ENCODE data around the gene LENG9.
"Not testable (repeated sequence)": the region's sequence is repeated elsewhere in the genome, so short reads cannot be mapped to it uniquely, and the experiment has no call there.

The LENG9 gene

DNA sequence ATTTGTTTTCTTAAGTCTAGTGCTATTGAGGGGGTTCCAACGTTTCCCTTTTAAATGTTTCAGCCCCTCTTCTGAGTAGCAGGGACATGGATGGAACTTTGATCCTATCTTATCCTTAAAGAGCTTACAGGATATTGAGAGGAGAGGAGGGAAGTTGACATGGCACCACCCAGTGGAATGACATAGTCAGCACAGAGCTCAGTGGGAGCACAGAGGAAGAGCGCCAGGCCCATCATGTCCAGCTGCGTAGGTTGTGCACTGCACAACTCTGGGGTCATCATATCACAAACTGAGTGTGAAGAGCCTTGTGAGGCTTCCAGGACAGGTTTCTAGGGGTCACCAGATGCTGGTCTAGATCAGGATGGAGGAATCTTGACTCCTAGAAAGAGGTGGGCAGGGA, 14.1 kb upstream of the LENG9 start:
- DNase-seq: no peak

- DNase-seq: no peak
Measured at GRCh38 chr19:54475706-54476105, 12.1 kb upstream of the LENG9 start.

- no peak for DNase-seq
Measured at GRCh38 chr19:54473892-54474372, 10.4 kb upstream of the LENG9 start.

- DNase-seq: no peak
Measured at GRCh38 chr19:54473071-54473891, 9.7 kb upstream of the LENG9 start, which contains the start of gene CDC42EP5. Gene CDC42EP5 (minus strand): TSS chr19:54473296. CDS start chr19:54465547, 7,749 bp downstream.

DNA sequence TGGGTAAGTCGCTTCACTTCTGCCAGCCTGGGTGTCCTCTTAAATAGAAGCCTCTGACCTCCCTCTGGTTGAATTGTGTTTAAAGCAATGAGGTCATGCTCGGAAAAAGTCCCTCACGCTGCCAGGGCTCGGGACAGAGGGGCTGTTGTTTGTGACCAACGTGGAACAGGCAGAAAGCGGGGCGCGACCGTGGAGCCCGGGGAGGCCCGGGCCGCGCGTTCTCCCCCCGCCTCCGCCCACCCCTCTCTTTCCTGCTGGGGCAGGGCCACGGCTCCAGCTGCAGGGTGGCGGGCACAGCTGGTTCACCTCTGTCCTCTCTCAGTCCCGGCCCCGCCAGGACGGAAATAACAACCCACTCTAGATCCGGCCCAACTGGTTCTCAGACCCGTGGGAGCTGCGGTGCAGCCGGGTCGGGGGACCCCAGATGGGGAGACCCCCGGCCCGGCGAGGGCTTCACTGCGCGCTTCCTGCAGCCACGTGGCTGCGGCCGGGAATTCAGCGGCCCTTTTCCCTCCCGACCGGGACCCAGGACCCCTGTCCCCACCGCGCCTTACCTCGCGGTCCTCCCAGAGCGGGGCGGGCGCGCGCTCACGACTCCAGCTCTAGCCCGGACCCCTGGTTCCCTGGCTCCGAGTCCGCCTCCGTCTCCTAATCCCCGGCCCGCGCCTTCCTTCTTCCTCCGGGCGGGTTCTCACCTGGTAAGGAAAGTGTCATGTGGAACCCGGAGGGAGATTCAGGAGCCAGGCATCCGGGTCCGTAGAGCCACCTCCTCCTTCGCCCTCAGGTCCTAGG, 7.6 kb upstream of the LENG9 start:
- DNase-seq: no peak

DNA sequence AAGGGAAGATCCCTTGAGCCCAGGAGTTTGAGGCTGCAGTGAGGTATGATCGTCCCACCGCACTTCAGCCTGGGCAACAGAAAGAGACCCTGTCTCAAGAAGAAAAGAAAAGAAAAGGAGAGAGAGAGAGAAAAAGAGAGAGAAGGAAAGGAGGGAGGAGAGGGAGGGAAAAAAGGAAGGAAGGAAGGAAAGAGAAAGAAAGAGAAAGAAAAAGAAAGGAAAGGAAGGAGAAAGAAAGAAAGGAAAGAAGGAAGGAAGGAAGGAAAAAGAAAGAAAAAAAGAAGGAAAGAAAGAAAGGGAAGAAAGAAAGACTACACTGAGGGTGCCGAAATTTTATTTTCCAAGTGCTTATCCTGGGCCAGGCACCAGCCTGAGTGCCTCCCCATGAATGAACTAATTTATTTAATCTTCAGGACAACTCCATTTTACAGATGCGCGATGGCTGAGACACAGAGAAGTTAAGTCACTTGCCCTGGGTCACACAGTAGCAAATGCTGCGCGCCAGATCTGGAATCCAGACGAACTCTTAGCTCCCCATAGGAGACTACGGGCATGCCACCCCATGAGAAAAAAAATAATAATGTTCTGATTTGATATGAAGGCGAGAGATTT, 6.8 kb upstream of the LENG9 start:
- no peak for DNase-seq

- DNase-seq: no peak
Measured at GRCh38 chr19:54469496-54469934, 5.9 kb upstream of the LENG9 start.

DNA sequence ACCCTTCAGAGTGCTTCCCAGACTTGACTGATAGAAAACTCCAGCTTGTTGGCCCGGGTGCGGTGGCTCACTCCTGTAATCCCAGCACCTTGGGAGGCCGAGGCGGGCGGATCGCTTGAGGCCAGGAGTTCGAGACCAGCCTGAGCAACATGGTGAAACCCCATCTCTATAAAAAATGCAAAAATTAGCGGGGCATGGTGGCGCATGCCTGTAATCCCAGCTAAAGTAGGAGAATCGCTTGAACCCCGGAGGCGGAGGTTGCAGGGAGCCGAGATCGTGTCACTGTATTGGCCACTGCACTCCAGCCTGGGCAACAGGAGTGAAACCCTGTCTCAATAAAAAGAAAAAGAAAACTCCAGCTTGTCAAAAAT, 2.5 kb upstream of the LENG9 start:
- DNase-seq: not testable (repeated sequence)

GRCh38 chr19:54465426-54466109, 2.0 kb upstream of the LENG9 start:
- DNase-seq: no peak

- peak; percentile 67 for DNase-seq
Measured at GRCh38 chr19:54464630-54465425, 1.2 kb upstream of the LENG9 start.

- DNase-seq: peak; percentile 68
Measured at GRCh38 chr19:54464044-54464629, 559 bp upstream of the LENG9 start.

DNA sequence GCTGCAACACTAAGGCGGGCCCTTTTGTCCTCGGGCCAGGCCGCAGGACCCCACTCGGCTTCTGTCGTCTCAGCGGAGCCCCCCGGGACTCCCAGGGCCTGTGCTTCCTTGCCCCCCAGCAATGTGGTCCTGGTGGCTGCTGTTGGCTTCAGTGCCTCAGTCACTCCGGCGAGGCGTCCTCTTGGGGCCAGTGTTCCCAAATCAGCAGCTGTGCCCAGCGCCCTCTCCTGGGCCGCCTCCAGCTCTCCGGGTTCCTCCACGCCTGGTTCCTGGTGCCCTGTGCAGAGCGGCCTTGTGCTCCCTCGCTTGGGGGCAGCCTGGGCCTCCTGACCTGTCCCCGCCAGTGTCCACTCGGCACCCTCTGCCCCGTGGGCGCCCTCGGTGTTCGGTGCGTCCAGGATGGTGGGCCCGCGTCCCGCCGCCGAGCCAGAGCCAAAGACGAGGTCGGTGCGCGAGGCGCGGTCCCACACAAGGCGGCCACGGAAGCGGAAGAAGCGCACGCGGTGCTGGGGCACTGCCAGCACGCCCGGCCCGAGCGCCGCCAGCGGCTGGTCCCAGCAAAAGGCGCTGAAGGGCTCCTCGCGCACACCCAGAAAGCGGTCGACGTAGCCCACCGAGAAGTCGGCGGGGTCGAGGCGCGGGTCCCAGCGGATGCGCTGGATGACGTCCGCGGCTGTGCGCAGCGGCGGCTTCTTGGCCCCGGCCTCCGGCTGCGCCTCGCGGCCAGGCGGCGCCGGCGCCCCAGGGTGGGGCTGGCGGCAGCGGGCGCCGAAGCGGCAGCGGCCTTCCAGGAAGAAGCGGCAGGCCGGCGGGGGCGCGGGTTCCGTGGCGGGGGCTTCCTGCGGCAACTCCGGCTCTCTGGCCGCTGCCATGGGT, 685 bp downstream of the LENG9 start:
- DNase-seq: peak; percentile 66

- DNase-seq: no peak
Measured at GRCh38 chr19:54462047-54462654, 1.4 kb downstream of the LENG9 start.

GRCh38 chr19:54461613-54462012, 2.0 kb downstream of the LENG9 start:
- DNase-seq: no peak

GRCh38 chr19:54461210-54461609, 2.4 kb downstream of the LENG9 start:
- DNase-seq: no peak

GRCh38 chr19:54460230-54461005, 3.2 kb downstream of the LENG9 start:
- no peak for DNase-seq

DNA sequence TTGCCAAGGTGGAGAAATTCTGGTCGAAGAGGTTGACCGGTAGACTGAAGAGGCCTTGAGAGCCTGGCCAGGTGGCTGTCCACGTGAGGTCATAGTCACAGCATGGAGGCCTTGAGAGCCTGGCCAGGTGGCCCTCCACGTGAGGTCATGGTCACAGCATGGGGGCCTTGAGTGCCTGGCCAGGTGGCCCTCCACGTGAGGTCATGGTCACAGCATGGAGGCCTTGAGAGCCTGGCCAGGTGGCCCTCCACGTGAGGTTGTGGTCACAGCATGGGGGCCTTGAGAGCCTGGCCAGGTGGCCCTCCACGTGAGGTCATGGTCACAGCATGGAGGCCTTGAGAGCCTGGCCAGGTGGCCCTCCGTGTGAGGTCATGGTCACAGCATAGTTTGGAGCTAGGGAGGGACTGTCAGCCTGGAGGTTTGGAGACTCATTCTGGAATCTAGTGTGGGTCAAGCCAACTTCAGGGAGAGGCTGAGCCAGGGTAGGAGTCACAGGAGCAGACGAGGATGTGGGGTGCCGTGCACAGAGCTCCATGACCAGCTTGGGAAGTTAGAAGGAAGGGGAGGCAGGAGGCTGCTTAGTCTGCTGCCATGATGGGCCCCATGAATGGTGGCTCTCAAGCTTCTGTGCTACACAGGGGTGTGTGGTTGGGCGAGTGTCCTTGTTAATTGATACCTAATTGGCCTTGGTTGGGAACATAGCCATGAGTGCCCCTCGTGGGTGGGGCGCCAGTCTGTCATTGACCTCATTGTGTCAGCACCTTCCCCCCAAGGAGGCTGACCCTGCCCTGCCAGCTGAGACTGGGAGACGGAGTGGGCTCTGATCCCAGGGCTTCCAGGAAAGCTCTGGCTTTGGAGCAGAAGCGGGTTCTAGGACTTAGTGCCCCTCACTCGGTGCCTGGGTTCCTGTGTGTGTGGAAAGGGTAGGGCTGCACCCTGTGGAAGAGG, 4.0 kb downstream of the LENG9 start:
- DNase-seq: no peak

All from activated CD8-positive, alpha-beta memory T cell treated with anti-CD3 and anti-CD28 coated beads, Interleukin-2, amount 50 U/mL, for 4 hours (primary cell).